Thyroid gland (tissue), 4 donors: ENCODE measurements around the gene SLC11A2. TPM values are rescaled to one million over a fixed set of nuclear protein-coding genes. Genes with fewer than 3 reads are reported as not detected.

Experiments
- DNase-seq, 2 donors: peaks; one replicate each; pipeline ENCODE4 v3.0.0-alpha.2; 2019
- H3K27ac ChIP-seq, 3 donors: fragments of 200-600 bp; sonication (generic); 1 replicate in 2 of 3; 2 replicates in 1 of 3; pipeline ENCODE4 v1.5.1; 2016 to 2019; ENCODE audit warnings: mild to moderate bottlenecking in 1 of 3, moderate library complexity in 1 of 3
- H3K27me3 ChIP-seq: fragments of 200-600 bp; sonication (generic); one replicate; pipeline ENCODE4 v1.5.1; 2019
- H3K36me3 ChIP-seq, 2 donors: fragments of 200-600 bp; sonication (generic); one replicate each; pipeline ENCODE4 v1.5.1; 2016 to 2019
- H3K4me1 ChIP-seq, 2 donors: fragments of 200-600 bp; sonication (generic); one replicate each; pipeline ENCODE4 v1.5.1; 2017 to 2019
- H3K4me3 ChIP-seq, 3 donors: fragments of 200-600 bp; sonication (generic); replicated peaks in 1 of 3; 1 replicate in 2 of 3; 2 replicates in 1 of 3; pipeline ENCODE4 v1.5.1; 2016; ENCODE audit warnings: mild to moderate bottlenecking in 1 of 3
- H3K9me3 ChIP-seq: fragments of 200-600 bp; sonication (generic); one replicate; pipeline ENCODE4 v1.5.1; 2017
- CTCF ChIP-seq, 6 experiments: fragments of 200-600 bp in 3 of 6; fragments of 450-650 bp in 3 of 6; sonication (generic) in 3 of 6; IDR thresholded peaks; one replicate each; pipeline ENCODE4 v1.5.1; 2016 to 2019; ENCODE audit warnings: antibody characterized with exemption in 6 of 6, mild to moderate bottlenecking in 2 of 6, inconsistent platforms in 1 of 6, moderate library complexity in 1 of 6
- POLR2A ChIP-seq, 2 donors: fragments of 450-650 bp; IDR thresholded peaks; one replicate each; pipeline ENCODE4 v1.6.1; 2017; ENCODE audit warnings: antibody characterized with exemption in 2 of 2, mild to moderate bottlenecking in 2 of 2, moderate library complexity in 1 of 2
- WGBS, 2 donors: methylation state at CpG; one replicate each; pipeline ENCODE4 v1.1.5; 2017; 5-methylcytosine and 5-hydroxymethylcytosine counted together
- intact Hi-C: fragments of 100-400 bp; cut with DNase I; formaldehyde crosslinking; loops from one replicate; pipeline ENCODE4 v1.15.1; 2023
- total RNA-seq, 4 donors: library from RNA; depleted of rRNA; stranded (reverse); fragments of >200 nt; gene quantifications; one replicate each; pipeline ENCODE4 v1.2.3, GENCODE V29; 2016

Gene SLC11A2
- total RNA-seq, 4 donors from 2014 or later, result 100 to 163 (median 140) TPM

GRCh38 chr12:51023625-51024382, 2.4 kb downstream of the SLC11A2 start:
- Histone ChIP-seq H3K36me3 (no peaks in the 10 kb centered on the region), H3K9me3 (no peaks in the 10 kb centered on the region), H3K27ac (peak overlapping the region; percentile 97 to 99 (median 99)), H3K4me3 (peak overlapping the region in 2 of 3 donors; percentile 24 to 82), H3K27me3 (no peaks in the 10 kb centered on the region), H3K4me1 (peaks cover 21 to 48% of the 10 kb centered on the region in 2 donors)
- DNase-seq, result peak in 1 of 2 donors; percentile 52
- intact Hi-C loops, result no loop called here
- WGBS, 2 donors, result 55 to 58% methylated on average over 4 of the region's 4 CpGs
- no peak for TF ChIP-seq POLR2A (IDR thresholded peaks at IDR 0.05)
- TF ChIP-seq CTCF (IDR thresholded peaks at IDR 0.05), result no peak

GRCh38 chr12:51021694-51022093, 4.5 kb downstream of the SLC11A2 start:
- peak overlapping the region in 1 of 3 donors; percentile 99 for H3K27ac ChIP-seq
- H3K36me3 ChIP-seq, result no peaks in the 10 kb centered on the region
- intact Hi-C loops, result no loop called here
- TF ChIP-seq POLR2A (IDR thresholded peaks at IDR 0.05) (no peak), CTCF (IDR thresholded peaks at IDR 0.05) (no peak)
- no peaks in the 10 kb centered on the region for H3K27me3 ChIP-seq
- DNase-seq, result no peak
- no peak overlapping the region for H3K4me3 ChIP-seq
- peaks cover 21 to 36% of the 10 kb centered on the region in 2 donors for H3K4me1 ChIP-seq
- WGBS, 2 donors, result 61 to 66% methylated on average over 1 of the region's 1 CpG
- H3K9me3 ChIP-seq, result no peaks in the 10 kb centered on the region

DNA sequence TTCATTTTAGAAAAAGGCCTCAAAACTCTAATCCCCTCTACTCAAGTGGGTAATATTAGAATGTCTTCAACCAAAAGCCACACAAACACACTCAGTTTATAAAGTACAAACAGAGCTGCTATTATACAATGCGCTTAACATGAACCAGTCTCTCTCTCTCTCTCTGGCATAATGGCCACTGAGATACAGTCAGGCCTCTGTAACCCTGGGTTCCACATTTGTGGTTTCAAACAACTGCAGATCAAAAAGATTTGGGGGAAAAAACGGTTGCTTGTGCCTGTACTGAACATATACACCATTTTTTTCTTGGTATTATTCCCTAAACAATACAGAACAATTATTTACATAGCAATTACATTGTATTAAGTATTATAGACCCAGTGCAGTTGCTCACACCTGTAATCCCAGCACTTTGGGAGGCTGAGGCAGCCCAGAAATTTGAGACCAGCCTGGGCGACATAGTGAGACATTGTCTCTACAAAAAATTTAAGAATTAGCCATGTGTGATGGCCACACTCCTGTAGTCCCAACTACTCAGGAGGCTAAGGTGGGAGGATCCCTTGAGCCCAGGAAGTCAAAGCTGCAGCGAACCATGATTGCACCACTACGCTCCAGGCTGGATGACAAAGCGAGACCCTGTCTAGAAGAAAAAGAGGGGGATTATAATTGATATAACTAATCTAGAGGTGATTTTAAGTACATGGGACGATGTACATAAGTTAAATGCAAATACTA, 5.6 kb downstream of the SLC11A2 start:
- H3K36me3 ChIP-seq, result no peaks in the 10 kb centered on the region
- H3K27me3 ChIP-seq, result no peaks in the 10 kb centered on the region
- DNase-seq, result no peak
- intact Hi-C loops, result no loop called here
- H3K4me3 ChIP-seq, result no peak overlapping the region
- H3K4me1 ChIP-seq, result peaks cover 21 to 33% of the 10 kb centered on the region in 2 donors
- peak overlapping the region in 1 of 3 donors; percentile 3 for H3K27ac ChIP-seq
- WGBS, 2 donors, result 90 to 91% methylated on average over 7 of the region's 7 CpGs
- H3K9me3 ChIP-seq, result no peaks in the 10 kb centered on the region
- TF ChIP-seq POLR2A (IDR thresholded peaks at IDR 0.05), result no peak
- no peak for TF ChIP-seq CTCF (IDR thresholded peaks at IDR 0.05)

GRCh38 chr12:51019927-51020326, 6.3 kb downstream of the SLC11A2 start:
- Histone ChIP-seq H3K4me3 (no peak overlapping the region), H3K36me3 (no peaks in the 10 kb centered on the region), H3K27me3 (no peaks in the 10 kb centered on the region), H3K9me3 (no peaks in the 10 kb centered on the region), H3K27ac (peak overlapping the region in 2 of 3 donors; percentile 3 to 43), H3K4me1 (peaks cover 21 to 33% of the 10 kb centered on the region in 2 donors)
- no peak for DNase-seq
- TF ChIP-seq CTCF (IDR thresholded peaks at IDR 0.05) (no peak), POLR2A (IDR thresholded peaks at IDR 0.05) (no peak)
- intact Hi-C loops, result no loop called here
- 86 to 89% methylated on average over 2 of the region's 2 CpGs for WGBS, 2 donors

GRCh38 chr12:51018956-51019355, 7.2 kb downstream of the SLC11A2 start:
- Histone ChIP-seq H3K9me3 (no peaks in the 10 kb centered on the region), H3K27ac (no peak overlapping the region), H3K4me3 (no peak overlapping the region), H3K27me3 (no peaks in the 10 kb centered on the region), H3K36me3 (no peaks in the 10 kb centered on the region), H3K4me1 (peaks cover 22 to 35% of the 10 kb centered on the region in 2 donors)
- no peak for TF ChIP-seq POLR2A (IDR thresholded peaks at IDR 0.05)
- no peak for TF ChIP-seq CTCF (IDR thresholded peaks at IDR 0.05)
- intact Hi-C loops, result no loop called here
- no peak for DNase-seq
- 90 to 96% methylated on average over 2 of the region's 2 CpGs for WGBS, 2 donors
